K562 (cell line): ENCODE results near the gene ETV7. TPM values are rescaled to one million over a fixed set of nuclear protein-coding genes. Genes with fewer than 3 reads are reported as not detected.

Experiments
- ATF6 ChIP-seq: sonication (generic); formaldehyde crosslinking; IDR thresholded peaks from 2 replicates; pipeline ENCODE4 v1.4.0; 2020; ENCODE audit warnings: mild to moderate bottlenecking, missing genetic modification reagents
- CTCF ChIP-seq, 3 experiments: IDR thresholded peaks in 2 of 3; conservative IDR thresholded peaks in 1 of 3; 2 replicates each; pipeline ENCODE4 v1.5.1; 2011 to 2012; ENCODE audit warnings: low read length in 3 of 3, mild to moderate bottlenecking in 3 of 3, control low read depth in 2 of 3, improper control_type of control experiment in 1 of 3, inconsistent platforms in 1 of 3, low read depth in 1 of 3, mixed read lengths in 1 of 3, moderate library complexity in 1 of 3; ENCODE audit not compliant: insufficient read depth in 2 of 3
- GABPB1 ChIP-seq: sonication (generic); formaldehyde crosslinking; IDR thresholded peaks from 2 replicates; pipeline ENCODE4 v1.8.0; 2022; ENCODE audit warnings: mild to moderate bottlenecking, missing genetic modification reagents
- HDAC3 ChIP-seq: fragments of 450-650 bp; IDR thresholded peaks from 2 replicates; pipeline ENCODE4 v1.6.1; 2018; ENCODE audit warnings: borderline replicate concordance, mild to moderate bottlenecking, moderate library complexity; ENCODE audit not compliant: partially characterized antibody
- JUND ChIP-seq, 2 experiments: IDR thresholded peaks; 2 replicates in 1 of 2; 3 replicates in 1 of 2; pipeline ENCODE4 v1.6.1; 2011; ENCODE audit warnings: borderline replicate concordance in 2 of 2, low read depth in 2 of 2, low read length in 2 of 2, improper control_type of control experiment in 1 of 2, missing biosample characterization in 1 of 2, missing genetic modification characterization in 1 of 2, missing genetic modification reagents in 1 of 2
- KDM4B ChIP-seq, 2 experiments: fragments of 450-650 bp in 1 of 2; sonication (generic) in 1 of 2; IDR thresholded peaks; 2 replicates each; pipeline ENCODE4 v1.6.1; 2016 to 2017; ENCODE audit warnings: borderline replicate concordance in 2 of 2, antibody characterized with exemption in 1 of 2, low read depth in 1 of 2, mild to moderate bottlenecking in 1 of 2
- PBX2 ChIP-seq, 2 experiments: IDR thresholded peaks in 1 of 2; conservative IDR thresholded peaks in 1 of 2; 2 replicates each; pipeline ENCODE4 v1.6.1; 2016; ENCODE audit warnings: low read depth in 2 of 2, mild to moderate bottlenecking in 1 of 2, missing compliant biosample characterization in 1 of 2, missing genetic modification characterization in 1 of 2, moderate library complexity in 1 of 2
- RREB1 ChIP-seq: fragments of 250-450 bp; sonication (Bioruptor Pico); IDR thresholded peaks from 2 replicates; pipeline ENCODE4 v1.4.0; 2020
- SRF ChIP-seq, 2 experiments: fragments of 250-450, 450-650 bp in 1 of 2; sonication (Bioruptor Pico) in 1 of 2; sonication (generic) in 1 of 2; formaldehyde crosslinking; IDR thresholded peaks; 2 replicates each; pipeline versions ENCODE4 v1.5.0 to v1.5.1; 2020 to 2022; ENCODE audit warnings: mild to moderate bottlenecking in 1 of 2, missing genetic modification reagents in 1 of 2
- ZNF449 ChIP-seq: fragments of 250-450 bp; sonication (Bioruptor Pico); IDR thresholded peaks from 2 replicates; pipeline ENCODE4 v1.8.0; 2022; ENCODE audit warnings: moderate library complexity, mild to moderate bottlenecking, inconsistent platforms
- polyA plus RNA-seq, 8 experiments: library from polyadenylated mRNA; depleted of rRNA in 4 of 8; stranded (reverse) in 5 of 8; unstranded in 3 of 8; fragments of >200 nt; fragmentation: Nextera tagmentation in 2 of 8; fragmentation: Illumina TruSeq in 1 of 8; extraction: Ambion mirVana in 2 of 8; extraction: Trizol in 1 of 8; gene quantifications; 2 replicates each; pipeline versions ENCODE4 v1.2.1 to v1.2.3, GENCODE V29; 2011 to 2014; ENCODE audit warnings: inconsistent platforms in 1 of 8, missing spikeins in 1 of 8
- total RNA-seq, 7 experiments: library from RNA; depleted of rRNA in 6 of 7; stranded (reverse); fragments of >200 nt in 6 of 7; fragmentation: Illumina TruSeq in 2 of 7; extraction: Trizol in 2 of 7; gene quantifications; 2 replicates each; pipeline versions ENCODE4 v1.2.1 to v1.2.3, GENCODE V29; 2011 to 2021; ENCODE audit warnings: low replicate concordance in 1 of 7

The ETV7 gene
- total and polyA plus RNA-seq, 9 of the 15 experiments (the other 6 are each of a cell fraction or from before 2014, with no cell fraction given) = 0.07 to 0.22 (median 0.14) TPM; not detected in 3

- TF ChIP-seq CTCF (IDR thresholded peaks at IDR 0.05 in 2 of 3, conservative IDR thresholded peaks at IDR 0.05 in 1 of 3; ENCODE audit: insufficient read depth in 2 of 3, low read depth in 1 of 3, low read length in 3 of 3) = no peak
- TF ChIP-seq GABPB1 = no peak
- TF ChIP-seq JUND (IDR thresholded peaks at IDR 0.05; ENCODE audit: borderline replicate concordance, low read depth, low read length) = peak; percentile 40; the same call in 1 of the 2 replicates
- TF ChIP-seq JUND (tag; IDR thresholded peaks at IDR 0.05; ENCODE audit: borderline replicate concordance, low read depth, low read length) = 0 out of 3 replicates have a peak, but pooled peaks have one; percentile 12
- TF ChIP-seq ZNF449 (CRISPR knock-in tag) = no peak
- TF ChIP-seq SRF (CRISPR knock-in tag; IDR thresholded peaks at IDR 0.05) = no peak
- TF ChIP-seq HDAC3 = no peak
- TF ChIP-seq KDM4B (IDR thresholded peaks at IDR 0.05; ENCODE audit: borderline replicate concordance in 2 of 2, low read depth in 1 of 2) = no peak
- no peak for TF ChIP-seq ATF6 (CRISPR knock-in tag)
- TF ChIP-seq RREB1 = no peak
- no peak for TF ChIP-seq PBX2 (CRISPR knock-in tag; IDR thresholded peaks at IDR 0.05; ENCODE audit: low read depth)
- TF ChIP-seq PBX2 (tag; conservative IDR thresholded peaks at IDR 0.05; ENCODE audit: low read depth) = peak; percentile 88
Measured at GRCh38 chr6:36383606-36384005, 3.9 kb downstream of the ETV7 start (continued).
